ENCODE measurements around the gene GNE. TPM values are rescaled to one million over a fixed set of nuclear protein-coding genes. Genes with fewer than 3 reads are reported as not detected.

The GNE gene
- total and polyA plus RNA-seq, 3 donors from 2014 or later = 13.2 to 26.6 (median 22.7) TPM

DNA sequence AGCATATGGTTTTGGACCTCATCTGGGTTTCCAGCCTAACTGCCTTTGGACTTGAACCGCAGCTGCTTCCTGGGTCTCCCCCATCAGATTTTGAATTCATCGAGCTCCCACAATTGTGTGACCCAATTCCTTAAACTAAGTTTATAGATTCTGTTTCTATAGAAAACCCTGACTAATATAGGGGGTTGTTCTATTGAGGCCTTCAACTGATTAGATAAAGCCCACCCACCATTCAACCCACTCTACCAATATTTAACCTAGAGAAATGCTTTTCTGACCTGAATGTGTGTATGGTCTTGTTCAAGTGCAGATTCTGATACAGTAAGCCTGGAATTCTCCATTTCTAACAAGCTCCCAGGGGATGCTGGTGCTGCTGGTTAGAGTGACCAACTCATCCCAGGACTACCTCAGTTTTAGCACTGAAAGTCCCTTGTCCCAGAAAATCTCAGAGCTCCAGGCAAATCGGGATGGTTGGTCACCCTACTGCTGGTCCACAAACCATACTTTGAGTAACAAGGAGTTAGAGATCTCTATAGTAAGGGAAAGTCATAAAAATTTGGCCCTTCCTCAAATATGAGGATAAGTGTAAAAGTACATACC, 31.7 kb upstream of the GNE start:
- WGBS, 2 donors = 95 to 100% methylated on average over 3 of the region's 3 CpGs
- intact Hi-C loops (cut with DNase I; ENCODE audit: low total_unique reads) = no loop called here

DNA sequence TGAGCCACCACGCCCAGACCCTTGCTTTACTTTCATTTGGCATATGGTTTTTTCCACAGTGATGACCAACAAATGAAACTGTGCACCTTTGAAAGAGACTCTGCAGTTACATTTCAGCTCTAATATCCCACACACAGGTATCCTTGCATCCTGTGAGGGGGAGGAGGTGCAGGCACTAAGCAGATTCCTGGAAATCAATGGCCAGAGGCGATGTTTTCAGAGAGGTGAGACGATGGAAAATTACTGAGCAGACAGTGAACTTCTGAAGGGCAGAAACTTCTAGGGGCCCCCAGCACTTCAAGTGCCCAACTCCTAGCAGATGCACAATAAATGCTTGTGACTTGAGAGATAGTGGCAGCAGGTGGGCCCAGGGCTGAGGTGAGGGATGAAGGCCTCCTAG, 29.8 kb upstream of the GNE start:
- no peaks in the 10 kb centered on the region for H3K27me3 ChIP-seq
- no peak overlapping the region for H3K4me3 ChIP-seq
- H3K27ac ChIP-seq = no peak overlapping the region
- 90 to 91% methylated on average over 3 of the region's 3 CpGs for WGBS, 2 donors
- no peaks in the 10 kb centered on the region for H3K4me1 ChIP-seq
- no peaks in the 10 kb centered on the region for H3K36me3 ChIP-seq (ENCODE audit: low read depth, missing control alignments)
- intact Hi-C loops (cut with DNase I; ENCODE audit: low total_unique reads) = no loop called here
- no peak for DNase-seq
- TF ChIP-seq POLR2A (IDR thresholded peaks at IDR 0.05) = no peak
- TF ChIP-seq, protein P1, sequence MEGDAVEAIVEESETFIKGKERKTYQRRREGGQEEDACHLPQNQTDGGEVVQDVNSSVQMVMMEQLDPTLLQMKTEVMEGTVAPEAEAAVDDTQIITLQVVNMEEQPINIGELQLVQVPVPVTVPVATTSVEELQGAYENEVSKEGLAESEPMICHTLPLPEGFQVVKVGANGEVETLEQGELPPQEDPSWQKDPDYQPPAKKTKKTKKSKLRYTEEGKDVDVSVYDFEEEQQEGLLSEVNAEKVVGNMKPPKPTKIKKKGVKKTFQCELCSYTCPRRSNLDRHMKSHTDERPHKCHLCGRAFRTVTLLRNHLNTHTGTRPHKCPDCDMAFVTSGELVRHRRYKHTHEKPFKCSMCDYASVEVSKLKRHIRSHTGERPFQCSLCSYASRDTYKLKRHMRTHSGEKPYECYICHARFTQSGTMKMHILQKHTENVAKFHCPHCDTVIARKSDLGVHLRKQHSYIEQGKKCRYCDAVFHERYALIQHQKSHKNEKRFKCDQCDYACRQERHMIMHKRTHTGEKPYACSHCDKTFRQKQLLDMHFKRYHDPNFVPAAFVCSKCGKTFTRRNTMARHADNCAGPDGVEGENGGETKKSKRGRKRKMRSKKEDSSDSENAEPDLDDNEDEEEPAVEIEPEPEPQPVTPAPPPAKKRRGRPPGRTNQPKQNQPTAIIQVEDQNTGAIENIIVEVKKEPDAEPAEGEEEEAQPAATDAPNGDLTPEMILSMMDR (IDR thresholded peaks at IDR 0.05) = no peak
- no peaks in the 10 kb centered on the region for H3K9me3 ChIP-seq

More for the DNA sequence above, 31.7 kb upstream of the GNE start:
- no peak overlapping the region for H3K4me3 ChIP-seq
- TF ChIP-seq, protein P1 (IDR thresholded peaks at IDR 0.05) = no peak
- TF ChIP-seq POLR2A (IDR thresholded peaks at IDR 0.05) = no peak
- no peaks in the 10 kb centered on the region for H3K9me3 ChIP-seq
- DNase-seq = no peak
- H3K36me3 ChIP-seq (ENCODE audit: low read depth, missing control alignments) = no peaks in the 10 kb centered on the region
- no peaks in the 10 kb centered on the region for H3K4me1 ChIP-seq
- no peaks in the 10 kb centered on the region for H3K27me3 ChIP-seq
- H3K27ac ChIP-seq = no peak overlapping the region

DNA sequence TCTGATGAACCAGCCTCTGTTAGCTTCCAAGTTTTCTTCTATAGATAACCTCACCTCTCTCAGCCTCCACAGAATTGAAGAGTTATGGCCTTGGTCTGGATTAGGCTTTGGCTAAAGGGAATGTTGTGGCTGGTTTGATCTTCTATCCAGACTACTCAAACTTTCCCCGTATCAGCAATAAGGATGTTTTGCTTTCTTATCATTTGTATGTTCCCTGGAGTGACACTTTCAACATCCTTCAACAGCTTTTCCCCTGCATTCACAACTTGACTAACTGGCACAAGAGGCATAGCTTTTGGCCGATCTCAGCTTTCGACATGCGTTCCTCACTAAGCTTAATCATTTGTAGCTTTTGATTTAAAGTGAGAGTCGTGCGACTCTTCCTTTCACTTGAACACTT, 28.1 kb upstream of the GNE start:
- no peak overlapping the region for H3K4me3 ChIP-seq
- H3K4me1 ChIP-seq = no peaks in the 10 kb centered on the region
- no peaks in the 10 kb centered on the region for H3K9me3 ChIP-seq
- no peaks in the 10 kb centered on the region for H3K36me3 ChIP-seq (ENCODE audit: low read depth, missing control alignments)
- TF ChIP-seq, protein P1 (IDR thresholded peaks at IDR 0.05) = no peak
- no peak for TF ChIP-seq POLR2A (IDR thresholded peaks at IDR 0.05)
- intact Hi-C loops (cut with DNase I; ENCODE audit: low total_unique reads) = no loop called here
- WGBS, 2 donors = 70 to 71% methylated on average over 6 of the region's 6 CpGs
- DNase-seq = no peak
- H3K27ac ChIP-seq = no peak overlapping the region
- H3K27me3 ChIP-seq = no peaks in the 10 kb centered on the region

DNA sequence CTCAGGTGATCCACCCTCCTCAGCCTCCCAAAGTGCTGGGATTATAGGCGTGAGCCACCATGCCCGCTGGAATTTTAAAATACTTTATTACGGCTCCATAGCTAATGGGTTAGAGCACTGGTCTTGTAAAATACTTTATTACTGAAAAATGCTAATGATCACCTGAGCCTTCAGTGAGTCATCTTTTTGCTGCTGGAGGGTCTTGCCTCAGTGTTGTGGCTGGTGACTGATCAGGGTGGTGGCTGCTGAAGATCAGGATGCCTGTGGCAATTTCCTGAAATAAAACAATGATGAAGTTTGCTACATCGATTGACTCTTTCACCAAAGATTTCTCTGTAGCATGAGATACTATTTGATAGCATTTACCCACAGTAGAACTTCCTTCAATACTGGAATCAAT, 26.0 kb upstream of the GNE start:
- 88 to 92% methylated on average over 3 to 4 of the region's 4 CpGs for WGBS, 2 donors
- Histone ChIP-seq H3K9me3 (no peaks in the 10 kb centered on the region), H3K27ac (no peak overlapping the region), H3K4me1 (no peaks in the 10 kb centered on the region), H3K27me3 (no peaks in the 10 kb centered on the region), H3K36me3 (ENCODE audit: low read depth, missing control alignments) (no peaks in the 10 kb centered on the region), H3K4me3 (no peak overlapping the region)
- TF ChIP-seq POLR2A (IDR thresholded peaks at IDR 0.05) = no peak
- TF ChIP-seq, protein P1 (IDR thresholded peaks at IDR 0.05) = no peak
- no peak for DNase-seq
- intact Hi-C loops (cut with DNase I; ENCODE audit: low total_unique reads) = no loop called here

DNA sequence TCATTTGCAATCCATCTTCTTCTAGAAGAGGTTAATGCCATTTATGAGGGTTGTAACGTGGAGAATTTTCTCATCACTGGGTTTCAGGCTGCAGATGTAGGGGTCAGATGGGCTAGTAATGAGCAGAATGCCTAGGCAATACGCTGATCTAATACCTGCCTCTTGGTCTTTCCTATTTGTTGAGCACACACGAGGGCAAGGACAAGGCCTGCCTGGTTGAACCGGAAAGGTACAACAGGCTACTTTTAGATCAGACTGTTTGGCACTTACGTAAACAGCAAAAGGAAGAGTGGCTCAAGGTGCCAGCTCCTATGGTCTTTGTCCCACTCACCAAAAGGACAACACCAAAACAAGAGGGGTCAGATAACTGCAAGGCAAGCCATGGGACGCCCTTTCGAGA, 24.0 kb upstream of the GNE start:
- 83 to 89% methylated on average over 7 of the region's 7 CpGs for WGBS, 2 donors
- Histone ChIP-seq H3K4me1 (no peaks in the 10 kb centered on the region), H3K36me3 (ENCODE audit: low read depth, missing control alignments) (no peaks in the 10 kb centered on the region), H3K4me3 (no peak overlapping the region), H3K27me3 (no peaks in the 10 kb centered on the region), H3K9me3 (no peaks in the 10 kb centered on the region), H3K27ac (no peak overlapping the region)
- TF ChIP-seq, protein P1 (IDR thresholded peaks at IDR 0.05) = no peak
- no peak for TF ChIP-seq POLR2A (IDR thresholded peaks at IDR 0.05)
- no peak for DNase-seq
- intact Hi-C loops (cut with DNase I; ENCODE audit: low total_unique reads) = no loop called here
